Measurements from ENCODE around the gene KCNIP3.

Gene KCNIP3

GRCh38 chr2:95276244-95276887, 20.8 kb upstream of the KCNIP3 start:
- Histone ChIP-seq H4K20me1 (ENCODE audit: insufficient read depth) (no peaks in the 10 kb centered on the region), H3K9ac (no peak overlapping the region), H3K4me2 (no peak overlapping the region), H2AFZ (ENCODE audit: low read depth) (no peak overlapping the region), H3K4me3 (IDR thresholded peaks at IDR 0.05; ENCODE audit: insufficient read depth, low read depth, low read length) (no peak overlapping the region), H3K36me3 (ENCODE audit: insufficient read depth) (no peaks in the 10 kb centered on the region), H3K27me3 (ENCODE audit: insufficient read depth, low read depth) (no peaks in the 10 kb centered on the region), H3K79me2 (ENCODE audit: insufficient read depth, low read depth) (no peaks in the 10 kb centered on the region), H3K4me1 (ENCODE audit: low read depth, poor library complexity, severe bottlenecking) (no peaks in the 10 kb centered on the region), H3K27ac (no peak overlapping the region)
- no peak for TF ChIP-seq CTCF (conservative IDR thresholded peaks at IDR 0.05; ENCODE audit: low read depth, low read length)

GRCh38 chr2:95276888-95277245, 20.3 kb upstream of the KCNIP3 start:
- no peaks in the 10 kb centered on the region for H3K36me3 ChIP-seq (ENCODE audit: insufficient read depth)
- H3K4me3 ChIP-seq (IDR thresholded peaks at IDR 0.05; ENCODE audit: insufficient read depth, low read depth, low read length) = no peak overlapping the region
- no peak overlapping the region for H3K27ac ChIP-seq
- no peak overlapping the region for H3K9ac ChIP-seq
- no peak overlapping the region for H2AFZ ChIP-seq (ENCODE audit: low read depth)
- no peaks in the 10 kb centered on the region for H3K79me2 ChIP-seq (ENCODE audit: insufficient read depth, low read depth)
- H3K4me2 ChIP-seq = no peak overlapping the region
- H3K4me1 ChIP-seq (ENCODE audit: low read depth, poor library complexity, severe bottlenecking) = no peaks in the 10 kb centered on the region
- TF ChIP-seq CTCF (conservative IDR thresholded peaks at IDR 0.05; ENCODE audit: low read depth, low read length) = no peak
- H4K20me1 ChIP-seq (ENCODE audit: insufficient read depth) = no peaks in the 10 kb centered on the region
- no peaks in the 10 kb centered on the region for H3K27me3 ChIP-seq (ENCODE audit: insufficient read depth, low read depth)

GRCh38 chr2:95277246-95277906, 19.8 kb upstream of the KCNIP3 start:
- Histone ChIP-seq H3K27ac (no peak overlapping the region), H3K9ac (no peak overlapping the region), H3K4me2 (no peak overlapping the region), H2AFZ (ENCODE audit: low read depth) (no peak overlapping the region), H3K79me2 (ENCODE audit: insufficient read depth, low read depth) (no peaks in the 10 kb centered on the region), H3K27me3 (ENCODE audit: insufficient read depth, low read depth) (no peaks in the 10 kb centered on the region), H4K20me1 (ENCODE audit: insufficient read depth) (no peaks in the 10 kb centered on the region), H3K4me3 (IDR thresholded peaks at IDR 0.05; ENCODE audit: insufficient read depth, low read depth, low read length) (no peak overlapping the region), H3K4me1 (ENCODE audit: low read depth, poor library complexity, severe bottlenecking) (no peaks in the 10 kb centered on the region), H3K36me3 (ENCODE audit: insufficient read depth) (no peaks in the 10 kb centered on the region)
- no peak for TF ChIP-seq CTCF (conservative IDR thresholded peaks at IDR 0.05; ENCODE audit: low read depth, low read length)

- Histone ChIP-seq H3K4me3 (IDR thresholded peaks at IDR 0.05; ENCODE audit: insufficient read depth, low read depth, low read length) (no peak overlapping the region), H3K9ac (no peak overlapping the region), H2AFZ (ENCODE audit: low read depth) (no peak overlapping the region), H3K36me3 (ENCODE audit: insufficient read depth) (no peaks in the 10 kb centered on the region), H4K20me1 (ENCODE audit: insufficient read depth) (no peaks in the 10 kb centered on the region), H3K4me1 (ENCODE audit: low read depth, poor library complexity, severe bottlenecking) (no peaks in the 10 kb centered on the region), H3K79me2 (ENCODE audit: insufficient read depth, low read depth) (no peaks in the 10 kb centered on the region), H3K27me3 (ENCODE audit: insufficient read depth, low read depth) (no peaks in the 10 kb centered on the region), H3K27ac (no peak overlapping the region), H3K4me2 (no peak overlapping the region)
- TF ChIP-seq CTCF (conservative IDR thresholded peaks at IDR 0.05; ENCODE audit: low read depth, low read length) = no peak
Measured at GRCh38 chr2:95278051-95278471, 19.1 kb upstream of the KCNIP3 start.
